Colonic mucosa (tissue), 4 donors: Measurements from ENCODE around the gene WARS2. TPM values are rescaled to one million over a fixed set of nuclear protein-coding genes. Genes with fewer than 3 reads are reported as not detected.

Experiments
- DNase-seq: peaks from one replicate; pipeline ENCODE4 v3.0.0-alpha.2; 2020
- H3K27ac ChIP-seq: fragments of 200-600 bp; one replicate; pipeline ENCODE4 v1.8.0; 2021
- H3K27me3 ChIP-seq: fragments of 200-600 bp; one replicate; pipeline ENCODE4 v1.8.0; 2021
- H3K36me3 ChIP-seq: fragments of 200-600 bp; one replicate; pipeline ENCODE4 v1.8.0; 2021
- H3K4me1 ChIP-seq: fragments of 200-600 bp; one replicate; pipeline ENCODE4 v1.8.0; 2021; ENCODE audit warnings: mild to moderate bottlenecking
- H3K4me3 ChIP-seq: fragments of 200-600 bp; one replicate; pipeline ENCODE4 v1.8.0; 2021
- H3K9ac ChIP-seq, 2 donors: one replicate each; pipeline ENCODE4 v1.7.0; 2013; ENCODE audit warnings: control low read depth in 2 of 2, low read depth in 2 of 2, low read length in 2 of 2
- H3K9me3 ChIP-seq: fragments of 200-600 bp; one replicate; pipeline ENCODE4 v1.8.0; 2021
- CTCF ChIP-seq: fragments of 200-600 bp; IDR thresholded peaks from one replicate; pipeline ENCODE4 v1.8.0; 2022; ENCODE audit warnings: antibody characterized with exemption, mild to moderate bottlenecking
- intact Hi-C: fragments of 100-400 bp; cut with DNase I; formaldehyde crosslinking; loops from one replicate; pipeline ENCODE4 v1.14.1; 2022
- total RNA-seq, 2 donors: library from RNA; stranded (reverse); fragmentation: NEBNext Ultra II Directional in 1 of 2; extraction: Animal tissue kit (Norgen Biotek cat#: 25700) in 1 of 2; gene quantifications; one replicate each; pipeline ENCODE4 v1.2.1, GENCODE V29; 2021
- donor health status: healthy.
- donor health status: DM: no; HTN: no; CAD: no.
- donor health status: DM: no; HTN: no; CAD: no.

Gene WARS2
- 10 to 100 TPM; 18.1 to 18.2 TPM for total RNA-seq

GRCh38 chr1:119140177-119141019 lies at the start of gene WARS2:
Gene WARS2, minus strand, starts transcription at chr1:119140653. Its CDS starts 9 bp downstream, at chr1:119140644.
- peaks cover 6% of the 10 kb centered on the region for H3K4me1 ChIP-seq
- H3K9ac ChIP-seq: peak within 1 kb of the TSS; percentile 71 to 96
- DNase-seq: peak; percentile 96
- H3K27ac ChIP-seq: peak within 1 kb of the TSS; percentile 94
- no peaks in the 10 kb centered on the region for H3K27me3 ChIP-seq
- no peak for TF ChIP-seq CTCF
- H3K9me3 ChIP-seq: no peaks in the 10 kb centered on the region
- H3K36me3 ChIP-seq: no peaks in the 10 kb centered on the region
- intact Hi-C loops: no loop called here
- peak within 1 kb of the TSS; percentile 50 for H3K4me3 ChIP-seq

- H3K9me3 ChIP-seq: no peaks in the 10 kb centered on the region
These were observed 48.5 kb upstream of the WARS2 start for GRCh38 chr1:119188926-119189325.

GRCh38 chr1:119187416-119187815 lies 47.0 kb upstream of the WARS2 start:
- Histone ChIP-seq H3K27me3 (no peaks in the 10 kb centered on the region), H3K36me3 (no peaks in the 10 kb centered on the region), H3K4me1 (no peaks in the 10 kb centered on the region), H3K27ac (no peak overlapping the region), H3K4me3 (no peak overlapping the region), H3K9ac (no peak overlapping the region), H3K9me3 (no peaks in the 10 kb centered on the region)
- TF ChIP-seq CTCF: no peak
- no peak for DNase-seq
- intact Hi-C loops: no loop called here

More at GRCh38 chr1:119188926-119189325, 48.5 kb upstream of the WARS2 start:
- no peak overlapping the region for H3K27ac ChIP-seq
- TF ChIP-seq CTCF: no peak
- intact Hi-C loops: no loop called here
- H3K4me3 ChIP-seq: no peak overlapping the region
- H3K4me1 ChIP-seq: no peaks in the 10 kb centered on the region
- no peaks in the 10 kb centered on the region for H3K36me3 ChIP-seq
- no peak for DNase-seq
- no peak overlapping the region for H3K9ac ChIP-seq
- H3K27me3 ChIP-seq: no peaks in the 10 kb centered on the region

- H3K36me3 ChIP-seq: no peaks in the 10 kb centered on the region
- no peak for TF ChIP-seq CTCF
- H3K27me3 ChIP-seq: no peaks in the 10 kb centered on the region
- no peak for DNase-seq
- H3K4me3 ChIP-seq: no peak overlapping the region
- intact Hi-C loops: no loop called here
- H3K9me3 ChIP-seq: no peaks in the 10 kb centered on the region
- no peak overlapping the region for H3K9ac ChIP-seq
- no peaks in the 10 kb centered on the region for H3K4me1 ChIP-seq
- no peak overlapping the region for H3K27ac ChIP-seq
These were observed 46.0 kb upstream of the WARS2 start for GRCh38 chr1:119186471-119186870.

- Histone ChIP-seq H3K4me3 (no peak overlapping the region), H3K4me1 (no peaks in the 10 kb centered on the region), H3K27ac (no peak overlapping the region), H3K27me3 (no peaks in the 10 kb centered on the region), H3K9me3 (no peaks in the 10 kb centered on the region), H3K9ac (no peak overlapping the region), H3K36me3 (no peaks in the 10 kb centered on the region)
- intact Hi-C loops: no loop called here
- TF ChIP-seq CTCF: no peak
- DNase-seq: no peak
These were observed 44.5 kb upstream of the WARS2 start for GRCh38 chr1:119184972-119185371.
